Measurements from ENCODE around the gene CELF3. TPM values are rescaled to one million over a fixed set of nuclear protein-coding genes. Genes with fewer than 3 reads are reported as not detected.
"Not testable (repeated sequence)": the region's sequence is repeated elsewhere in the genome, so short reads cannot be mapped to it uniquely, and the experiment has no call there.

Gene CELF3
- total RNA-seq, 1 experiment from 2014 or later: not detected

DNA sequence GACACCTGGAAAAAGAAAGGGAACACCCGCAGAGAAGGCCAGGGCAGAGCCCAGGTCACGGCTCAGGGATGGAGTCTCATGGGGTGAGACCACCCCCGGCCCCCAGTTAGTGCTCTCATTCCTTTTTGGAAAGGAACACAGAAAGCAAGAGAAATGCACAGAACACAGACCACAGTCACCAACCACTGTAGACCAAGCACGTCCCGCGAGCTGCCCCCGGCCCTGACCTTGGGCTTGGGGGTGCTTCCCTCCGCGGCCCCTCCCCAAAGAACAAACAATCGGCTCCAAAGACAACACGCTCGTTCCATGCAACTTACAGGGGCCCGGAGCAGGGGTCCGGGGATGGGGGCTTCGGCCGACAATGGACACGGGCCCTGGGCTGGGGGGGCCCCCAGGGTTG is 12.8 kb downstream of the CELF3 start:
- DNase-seq (ENCODE audit: low read depth): no peak

DNA sequence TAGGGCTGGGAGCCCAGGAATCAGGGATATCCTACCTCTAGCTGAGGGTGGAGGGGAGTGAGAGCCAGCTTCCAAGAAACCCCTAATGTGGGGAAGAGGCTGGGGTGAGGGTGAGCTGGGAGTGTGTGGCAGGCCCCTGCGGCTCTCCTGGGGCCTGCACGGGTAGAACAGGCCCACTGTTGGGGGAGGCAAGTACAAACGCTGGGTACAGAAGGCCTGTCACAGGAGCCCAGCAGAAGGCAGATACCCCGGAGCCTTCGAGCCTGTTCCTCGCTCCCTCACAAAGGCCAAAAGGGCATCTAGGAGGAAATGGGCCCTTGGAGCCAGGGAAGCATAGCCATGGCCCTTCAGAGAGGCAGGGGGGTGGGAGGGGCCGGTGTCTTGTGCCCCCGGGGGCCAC is 13.7 kb downstream of the CELF3 start:
- DNase-seq (ENCODE audit: low read depth): no peak

DNA sequence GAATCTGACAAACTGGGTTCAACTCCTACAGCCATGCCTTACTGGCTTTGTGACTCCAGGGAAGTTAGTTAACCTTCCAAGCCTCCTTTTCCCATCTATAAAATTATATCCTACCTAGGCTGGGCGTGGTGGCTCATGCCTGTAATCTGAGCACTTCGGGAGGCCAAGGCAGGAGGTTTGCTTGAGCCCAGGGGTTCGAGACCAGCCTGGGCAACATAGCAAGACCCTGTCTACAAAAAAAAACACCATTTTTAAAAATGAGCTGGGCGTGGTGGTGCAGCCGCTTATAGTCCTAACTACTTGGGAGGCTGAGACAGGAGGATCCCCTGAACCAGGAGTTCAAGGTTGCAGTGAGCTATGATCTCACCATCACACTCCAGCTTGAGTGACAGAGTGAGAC is 15.1 kb downstream of the CELF3 start:
- no peak for DNase-seq (ENCODE audit: low read depth)

DNA sequence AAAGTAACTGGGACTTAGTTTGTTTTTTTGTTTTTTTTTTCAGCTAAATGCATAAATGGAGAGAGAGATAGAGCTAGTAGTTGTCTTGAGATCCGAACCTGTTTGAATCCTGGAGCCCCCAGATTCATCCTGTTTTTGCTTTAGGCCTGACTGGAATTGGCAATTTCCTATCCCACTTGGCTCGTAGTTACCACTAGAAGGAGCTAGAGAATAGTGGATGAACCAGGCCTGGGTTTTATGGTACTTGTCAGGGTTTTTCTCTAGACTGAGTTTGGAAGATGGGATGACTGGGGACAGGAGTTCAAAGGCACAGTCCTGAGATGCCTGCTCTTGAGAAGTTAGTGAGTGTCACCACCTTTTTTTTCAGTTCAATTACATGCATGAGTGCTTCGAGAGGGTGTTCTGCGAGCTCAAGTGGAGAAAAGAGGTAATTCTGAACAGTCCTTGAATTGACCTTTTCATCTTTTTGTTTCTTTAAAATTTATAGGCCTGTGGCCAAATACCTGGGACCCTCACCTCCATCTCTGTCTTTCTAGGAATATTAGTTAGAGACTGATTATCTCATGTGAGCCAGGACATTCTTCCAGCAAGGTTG is 23.4 kb downstream of the CELF3 start:
- DNase-seq (ENCODE audit: low read depth): peak; percentile 39

DNA sequence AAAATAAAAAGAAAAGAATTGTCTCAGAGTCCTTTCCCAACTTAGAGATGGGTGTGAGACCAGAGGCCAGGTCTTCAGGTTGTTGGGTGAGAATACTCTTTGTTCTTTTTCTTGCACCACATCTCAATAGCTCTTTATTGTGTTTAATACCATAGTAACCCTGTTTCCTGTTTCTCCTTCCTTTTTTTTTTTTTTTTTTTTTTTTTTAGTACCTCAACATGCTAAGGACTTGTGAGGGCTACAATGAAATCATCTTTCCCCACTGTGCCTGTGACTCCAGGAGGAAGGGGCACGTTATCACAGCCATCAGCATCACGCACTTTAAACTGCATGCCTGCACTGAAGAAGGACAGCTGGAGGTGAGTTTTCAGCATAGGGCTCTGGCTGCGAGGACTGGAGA is 24.4 kb downstream of the CELF3 start:
- no peak for DNase-seq (ENCODE audit: low read depth)

DNA sequence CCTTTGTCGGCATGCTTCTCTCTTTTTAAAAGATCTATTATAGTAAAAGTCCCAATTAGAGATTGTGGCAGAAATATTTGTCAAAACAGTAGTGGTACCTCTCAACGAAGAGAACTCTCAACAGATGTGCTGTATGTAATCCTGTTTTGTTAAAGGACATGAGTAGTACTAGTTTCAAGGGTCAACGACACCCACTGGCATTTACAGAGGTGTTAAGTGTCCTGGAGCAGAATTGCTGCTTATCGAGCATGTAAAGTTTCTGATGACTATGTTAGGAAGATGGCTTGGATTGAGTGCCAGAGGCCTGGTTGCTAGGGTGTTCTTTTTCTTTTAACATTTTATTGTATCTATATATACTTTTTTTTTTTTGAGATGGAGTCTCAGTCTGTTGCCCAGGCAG is 27.1 kb downstream of the CELF3 start:
- no peak for DNase-seq (ENCODE audit: low read depth)

DNA sequence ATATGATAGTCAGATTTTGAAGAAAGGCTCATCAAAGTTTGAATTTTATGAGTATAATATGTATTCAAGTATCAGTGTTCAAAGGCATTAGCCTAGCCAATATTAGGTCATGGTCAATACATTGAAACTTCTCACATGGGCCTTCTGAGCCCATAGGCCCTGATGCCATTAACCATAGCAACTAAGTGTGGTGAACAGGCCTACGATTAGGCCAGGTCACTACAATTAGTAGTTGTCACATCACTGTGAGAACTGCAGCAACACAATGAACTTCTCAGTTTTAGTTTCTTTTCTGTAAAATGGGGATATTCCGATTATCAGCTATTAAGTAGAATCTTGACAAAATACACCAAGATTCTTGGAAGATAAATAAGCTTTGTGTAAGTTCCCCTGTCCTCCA is 30.0 kb downstream of the CELF3 start:
- DNase-seq (ENCODE audit: low read depth): no peak

DNA sequence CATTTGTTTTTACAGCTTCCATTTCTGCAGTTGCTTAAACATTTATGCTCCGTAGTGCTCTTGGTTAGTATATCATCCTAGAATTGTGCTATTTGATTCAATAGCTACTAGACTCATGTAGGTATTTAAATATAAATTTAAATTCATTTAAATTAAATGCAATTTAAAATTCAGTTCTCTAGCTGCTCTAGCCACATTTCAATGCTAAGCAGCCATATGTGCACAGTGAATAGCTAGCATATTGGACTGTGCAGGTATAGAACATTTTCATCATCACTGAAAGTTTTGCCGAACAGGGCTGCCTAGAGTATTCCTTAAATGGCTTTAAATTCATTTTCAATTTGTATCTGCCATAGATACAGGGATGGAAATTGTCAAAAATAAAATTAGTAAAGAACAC is 32.5 kb downstream of the CELF3 start:
- no peak for DNase-seq (ENCODE audit: low read depth)

DNA sequence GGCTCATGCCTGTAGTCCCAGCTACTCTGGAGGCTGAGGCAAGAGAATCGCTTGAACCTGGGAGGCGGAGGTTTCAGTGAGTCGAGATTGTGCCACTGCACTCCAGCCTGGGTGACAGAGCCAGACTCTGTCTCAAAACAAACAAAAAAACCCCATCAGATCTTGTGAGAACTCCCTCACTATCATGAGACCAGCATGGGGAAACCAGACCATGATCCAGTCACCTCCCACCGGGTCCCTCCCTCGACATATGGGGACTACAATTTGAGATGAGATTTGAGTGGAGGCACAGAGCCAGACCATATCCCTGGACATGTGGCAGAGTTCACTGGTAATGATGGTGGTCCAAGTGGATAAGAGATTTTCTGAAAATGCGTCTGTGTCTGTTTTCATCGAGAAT is 33.7 kb downstream of the CELF3 start:
- not testable (repeated sequence) for DNase-seq (ENCODE audit: low read depth)

DNA sequence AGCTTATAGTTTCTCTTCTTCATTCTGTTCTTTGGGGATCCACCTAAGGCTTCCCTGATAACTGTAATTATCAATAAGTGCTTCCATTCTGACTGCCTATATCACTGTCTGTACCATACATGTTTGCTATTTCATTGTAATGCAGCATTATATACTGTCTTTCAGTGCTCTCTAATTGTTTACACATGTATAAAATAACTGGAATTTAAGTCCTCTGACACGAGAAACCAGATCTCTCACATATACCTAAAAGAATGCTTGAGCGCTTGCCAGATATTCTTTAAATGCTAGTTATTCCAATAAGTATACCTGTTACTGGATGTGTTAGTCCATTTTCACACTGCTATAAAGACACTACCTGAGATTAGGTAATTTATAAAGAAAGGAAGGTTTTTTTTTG is 34.7 kb downstream of the CELF3 start:
- no peak for DNase-seq (ENCODE audit: low read depth)

DNA sequence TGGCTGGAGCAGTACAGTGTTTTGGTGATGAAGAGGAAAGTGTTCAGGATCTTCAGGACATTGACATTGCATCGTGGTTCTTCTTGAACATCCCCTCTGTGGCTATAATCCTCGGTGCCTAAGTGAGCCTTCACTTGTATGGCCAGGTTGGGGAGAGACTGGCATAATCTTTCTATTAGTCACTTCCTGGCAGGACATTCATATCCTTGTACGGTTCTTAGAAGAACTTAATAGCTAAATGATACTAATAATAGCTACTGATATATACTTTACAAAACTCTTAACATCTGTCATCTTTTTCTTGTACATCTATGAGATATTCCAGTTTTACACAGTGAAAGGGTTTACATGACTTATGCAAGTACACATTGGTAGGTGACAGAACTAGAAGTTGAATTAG is 35.8 kb downstream of the CELF3 start:
- peak; percentile 87 for DNase-seq (ENCODE audit: low read depth)

DNA sequence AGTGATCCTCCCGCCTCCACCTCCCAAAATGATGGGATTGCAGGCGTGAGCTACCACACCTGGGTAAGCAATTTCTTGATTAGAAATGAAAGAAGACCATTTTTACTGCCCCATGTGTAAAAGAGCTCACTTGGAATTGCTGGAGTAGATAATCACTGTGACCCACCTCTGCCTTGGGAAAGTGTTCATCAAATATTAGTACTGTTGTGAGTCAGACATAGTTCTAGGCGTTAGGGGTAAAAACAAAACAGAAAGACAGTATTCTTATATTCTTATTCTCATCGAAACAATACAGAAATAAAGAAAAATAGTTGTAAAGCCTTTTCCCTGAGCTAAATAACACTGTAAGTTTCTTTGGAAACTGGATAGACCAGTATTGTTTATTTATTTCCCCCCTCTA is 36.2 kb downstream of the CELF3 start:
- peak; percentile 18 for DNase-seq (ENCODE audit: low read depth)

DNA sequence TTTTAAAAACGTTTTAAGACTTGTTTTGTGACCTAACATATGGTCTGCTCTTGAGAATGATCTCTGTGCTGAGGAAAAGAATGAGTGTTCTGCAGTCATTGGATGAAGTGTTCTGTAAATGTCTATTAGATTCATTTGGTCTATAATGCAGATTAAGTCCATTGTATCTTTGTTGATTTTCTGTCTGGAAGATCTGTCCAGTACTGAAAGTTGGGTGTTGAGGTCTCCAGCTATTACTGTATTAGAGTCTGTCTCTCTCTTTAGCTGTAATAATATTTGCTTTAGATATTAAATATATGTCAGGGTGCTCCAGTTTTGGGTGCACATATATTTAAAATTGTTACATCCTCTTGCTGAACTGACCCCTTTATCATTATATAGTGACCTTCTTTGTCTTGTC is 43.2 kb downstream of the CELF3 start:
- no peak for DNase-seq (ENCODE audit: low read depth)

DNA sequence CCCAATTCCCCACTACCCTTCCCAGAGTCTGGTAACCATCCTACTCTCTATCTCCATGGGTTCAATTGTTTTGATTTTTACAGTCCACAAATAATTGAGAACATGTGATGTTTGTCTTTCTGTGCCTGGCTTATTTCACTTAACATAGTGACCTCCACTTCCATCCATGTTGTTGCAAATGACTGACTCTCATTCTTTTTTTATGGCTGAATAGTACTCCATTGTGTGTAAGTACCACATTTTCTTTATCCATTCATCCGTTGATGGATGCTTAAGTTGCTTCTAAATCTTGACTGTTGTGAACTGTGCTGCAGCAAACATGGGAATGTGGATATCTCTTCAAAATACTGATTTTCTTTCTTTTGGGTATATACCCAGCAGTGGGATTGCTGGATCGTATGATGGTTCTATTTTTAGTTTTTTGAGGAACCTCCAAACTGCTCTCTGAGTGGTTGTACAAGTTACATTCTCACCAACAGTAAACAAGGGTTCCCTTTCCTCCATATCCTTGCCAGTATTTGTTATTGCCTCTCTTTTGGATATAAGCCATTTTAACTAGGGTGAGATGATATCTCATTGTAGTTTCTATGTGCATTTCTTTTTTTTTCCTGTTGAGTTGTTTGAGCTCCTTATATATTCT is 46.4 kb downstream of the CELF3 start:
- DNase-seq (ENCODE audit: low read depth): not testable (repeated sequence)

DNA sequence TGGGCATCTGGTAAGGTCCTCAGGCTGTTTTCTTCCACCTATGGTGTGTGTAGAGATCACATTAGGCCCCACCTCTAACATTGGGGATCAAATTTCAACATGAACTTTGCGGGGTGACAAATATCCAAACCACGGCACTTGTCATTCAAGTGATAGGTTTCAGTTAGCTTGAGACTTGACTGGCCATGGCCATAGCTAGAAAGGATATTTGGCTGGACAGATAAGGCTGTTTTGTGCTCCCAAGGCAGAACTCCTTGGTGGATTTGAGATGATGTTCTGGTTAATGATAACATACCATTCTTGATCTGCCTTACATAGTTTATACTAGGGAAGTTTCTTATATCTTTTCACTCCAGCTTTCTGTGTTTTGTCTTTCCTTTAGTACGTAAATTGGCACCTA is 48.5 kb downstream of the CELF3 start:
- DNase-seq (ENCODE audit: low read depth): no peak

DNA sequence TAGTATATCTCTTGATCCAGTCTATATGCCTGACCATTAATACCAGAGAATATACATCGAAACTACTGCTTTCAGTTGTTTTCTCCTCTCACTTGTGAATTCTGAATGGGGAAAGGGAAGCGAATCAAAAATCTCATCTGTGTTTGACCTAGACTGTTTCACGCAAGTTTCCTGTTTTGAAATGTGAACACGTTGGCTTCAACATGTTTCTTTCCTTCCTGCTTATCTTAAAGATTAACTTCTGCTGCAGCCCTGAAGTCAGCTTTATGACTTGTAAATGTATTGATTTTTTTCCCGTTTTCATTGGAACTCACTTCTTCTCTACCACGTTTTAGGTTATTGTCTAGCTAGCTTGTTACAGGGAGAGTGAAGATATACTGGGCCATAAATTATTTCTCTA is 54.9 kb downstream of the CELF3 start:
- DNase-seq (ENCODE audit: low read depth): no peak

DNA sequence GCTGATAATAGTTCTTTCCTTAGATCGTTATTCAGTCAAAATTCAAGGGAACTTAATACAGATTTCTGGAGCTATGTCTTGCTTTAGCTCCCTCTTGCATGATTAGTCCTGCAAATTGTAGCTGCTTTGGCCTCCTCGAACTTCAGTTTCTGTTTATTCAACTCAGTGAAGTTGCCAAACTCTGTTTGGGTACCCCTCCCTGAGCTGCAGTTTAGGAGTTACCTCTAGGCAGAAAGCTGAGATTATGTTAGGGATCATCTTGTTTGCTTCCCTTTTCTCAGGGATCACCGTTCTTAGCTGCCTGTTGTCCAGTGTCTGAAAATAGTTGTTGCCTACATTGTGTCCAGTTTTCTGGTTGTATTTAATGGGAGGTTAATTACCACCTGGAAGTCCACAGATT is 61.2 kb downstream of the CELF3 start:
- DNase-seq (ENCODE audit: low read depth): no peak

DNA sequence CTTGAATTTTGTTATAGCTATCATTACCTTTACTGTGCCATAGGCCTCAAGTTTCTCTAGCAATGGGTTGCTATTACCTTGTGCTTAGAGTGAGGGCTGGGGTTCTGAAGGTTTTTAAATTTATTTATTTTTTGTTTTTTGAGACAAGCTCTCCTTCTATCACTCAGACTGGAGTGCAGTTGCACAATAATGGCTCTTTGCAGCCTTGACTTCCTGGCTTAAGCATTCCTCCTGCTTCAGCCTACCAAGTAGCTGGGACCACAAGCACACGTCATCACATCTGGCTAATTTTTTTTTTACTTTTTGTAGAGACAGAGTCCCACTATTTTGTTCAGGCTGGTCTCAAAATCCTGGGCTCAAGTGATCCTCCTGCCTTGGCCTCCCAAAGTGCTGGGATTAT is 63.2 kb downstream of the CELF3 start:
- peak; percentile 60 for DNase-seq (ENCODE audit: low read depth)

Other genes starting within 250 kb of the CELF3 start
- gene CGN, start 205.4 kb downstream of the CELF3 start, total RNA-seq (2014; rRNA removed; shearing (Covaris generic)): under 0.01 and 0.10 TPM in 2 replicates
- 2.3 and 3.8 TPM in 2 replicates for gene TUFT1, start 176.5 kb downstream of the CELF3 start, total RNA-seq (2014; rRNA removed; shearing (Covaris generic))
- gene SNX27, start 104.8 kb downstream of the CELF3 start, total RNA-seq (2014; rRNA removed; shearing (Covaris generic)): 15.4 and 19.6 TPM in 2 replicates
- gene RIIAD1, start 4.7 kb upstream of the CELF3 start, total RNA-seq (2014; rRNA removed; shearing (Covaris generic)): not detected in 2 replicates
- 101 and 156 TPM in 2 replicates for gene MRPL9, start 46.7 kb upstream of the CELF3 start, total RNA-seq (2014; rRNA removed; shearing (Covaris generic))
- 4.6 and 5.5 TPM in 2 replicates for gene TDRKH, start 73.7 kb upstream of the CELF3 start, total RNA-seq (2014; rRNA removed; shearing (Covaris generic))
- not detected in 2 replicates for gene LINGO4, start 88.6 kb upstream of the CELF3 start, total RNA-seq (2014; rRNA removed; shearing (Covaris generic))
- gene RORC, start 115.0 kb upstream of the CELF3 start, total RNA-seq (2014; rRNA removed; shearing (Covaris generic)): not detected in 2 replicates
- gene C2CD4D, start 123.0 kb upstream of the CELF3 start, total RNA-seq (2014; rRNA removed; shearing (Covaris generic)): not detected in 2 replicates
- gene THEM5, start 136.9 kb upstream of the CELF3 start, total RNA-seq (2014; rRNA removed; shearing (Covaris generic)): not detected in 2 replicates
- gene THEM4, start 192.7 kb upstream of the CELF3 start, total RNA-seq (2014; rRNA removed; shearing (Covaris generic)): 14.8 and 19.7 TPM in 2 replicates